PC-9 (cell line): ENCODE measurements around the gene CRYGN.

Experiments
- EZH2 ChIP-seq: fragments of 200-600 bp; sonication (generic); IDR thresholded peaks from 2 replicates; pipeline ENCODE4 v1.8.0; 2017; ENCODE audit warnings: antibody characterized with exemption, low read depth
- TF ChIP-seq, protein P1 (sequence below): fragments of 200-600 bp; sonication (generic); conservative IDR thresholded peaks from 2 replicates; pipeline ENCODE4 v1.6.1; 2017; ENCODE audit warnings: mixed run types, antibody characterized with exemption, mild to moderate bottlenecking, moderate library complexity

DNA sequence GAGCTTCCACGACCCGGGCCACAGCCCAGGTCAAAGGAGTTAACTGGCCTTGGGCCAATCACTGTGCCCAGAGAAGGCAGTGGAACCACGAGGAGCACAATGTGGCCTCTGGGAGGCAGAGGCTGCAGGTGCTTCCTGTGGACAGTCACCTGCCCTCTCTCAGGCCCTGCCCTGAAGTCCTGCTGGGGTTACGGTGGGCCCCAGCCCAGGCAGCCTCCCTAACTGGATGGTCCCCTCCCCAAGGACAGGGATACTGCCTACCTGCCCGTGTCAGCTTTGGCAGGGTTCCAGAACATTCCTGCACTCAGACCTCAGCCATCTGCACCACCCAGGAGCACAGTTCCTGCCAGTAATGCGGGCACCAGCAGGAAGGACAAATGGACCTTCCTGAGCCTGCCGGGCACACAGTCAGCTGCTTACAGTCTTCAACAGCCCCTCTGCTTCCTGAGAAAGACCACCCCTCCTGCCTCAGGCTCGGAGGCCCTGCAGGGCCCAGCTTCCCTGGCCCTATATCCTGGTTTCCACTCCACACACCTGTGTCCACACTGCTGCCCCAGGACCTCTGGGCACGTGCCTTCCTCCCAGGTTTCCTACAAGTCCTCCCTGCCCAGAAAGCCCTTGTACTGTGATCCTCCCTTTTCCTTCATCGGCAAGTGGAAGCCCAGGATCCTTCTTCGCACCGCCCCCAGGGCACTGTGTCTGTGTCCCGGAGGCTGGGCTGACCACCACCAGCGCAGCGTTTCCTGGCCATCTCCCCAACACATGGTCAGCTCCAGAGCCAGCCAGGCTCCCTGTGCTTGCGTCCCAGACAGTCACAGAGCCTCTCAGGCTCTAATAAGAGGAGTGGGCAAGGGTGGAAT lies 53.4 kb downstream of the CRYGN start:
- TF ChIP-seq, protein P1, sequence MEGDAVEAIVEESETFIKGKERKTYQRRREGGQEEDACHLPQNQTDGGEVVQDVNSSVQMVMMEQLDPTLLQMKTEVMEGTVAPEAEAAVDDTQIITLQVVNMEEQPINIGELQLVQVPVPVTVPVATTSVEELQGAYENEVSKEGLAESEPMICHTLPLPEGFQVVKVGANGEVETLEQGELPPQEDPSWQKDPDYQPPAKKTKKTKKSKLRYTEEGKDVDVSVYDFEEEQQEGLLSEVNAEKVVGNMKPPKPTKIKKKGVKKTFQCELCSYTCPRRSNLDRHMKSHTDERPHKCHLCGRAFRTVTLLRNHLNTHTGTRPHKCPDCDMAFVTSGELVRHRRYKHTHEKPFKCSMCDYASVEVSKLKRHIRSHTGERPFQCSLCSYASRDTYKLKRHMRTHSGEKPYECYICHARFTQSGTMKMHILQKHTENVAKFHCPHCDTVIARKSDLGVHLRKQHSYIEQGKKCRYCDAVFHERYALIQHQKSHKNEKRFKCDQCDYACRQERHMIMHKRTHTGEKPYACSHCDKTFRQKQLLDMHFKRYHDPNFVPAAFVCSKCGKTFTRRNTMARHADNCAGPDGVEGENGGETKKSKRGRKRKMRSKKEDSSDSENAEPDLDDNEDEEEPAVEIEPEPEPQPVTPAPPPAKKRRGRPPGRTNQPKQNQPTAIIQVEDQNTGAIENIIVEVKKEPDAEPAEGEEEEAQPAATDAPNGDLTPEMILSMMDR: no peak
- TF ChIP-seq EZH2: no peak
